GM21528 (cell line): ENCODE results near the gene MAN2A2.

Source experiments
- ATAC-seq: cut with Tn5 transposase; IDR thresholded peaks from one replicate; pipeline ENCODE4 v1.9.1; 2021; ENCODE audit warnings: mild to moderate bottlenecking, moderate library complexity; ENCODE audit not compliant: unreplicated experiment, low FRiP score

Gene MAN2A2

GRCh38 chr15:90902840-90903732, at the start of gene MAN2A2:
TSS of gene MAN2A2 (plus strand) at chr15:90903302. CDS start at chr15:90904208, 906 bp downstream.
- peak; percentile 56 for ATAC-seq

GRCh38 chr15:90855139-90855538, 48.0 kb upstream of the MAN2A2 start:
- ATAC-seq: no peak

DNA sequence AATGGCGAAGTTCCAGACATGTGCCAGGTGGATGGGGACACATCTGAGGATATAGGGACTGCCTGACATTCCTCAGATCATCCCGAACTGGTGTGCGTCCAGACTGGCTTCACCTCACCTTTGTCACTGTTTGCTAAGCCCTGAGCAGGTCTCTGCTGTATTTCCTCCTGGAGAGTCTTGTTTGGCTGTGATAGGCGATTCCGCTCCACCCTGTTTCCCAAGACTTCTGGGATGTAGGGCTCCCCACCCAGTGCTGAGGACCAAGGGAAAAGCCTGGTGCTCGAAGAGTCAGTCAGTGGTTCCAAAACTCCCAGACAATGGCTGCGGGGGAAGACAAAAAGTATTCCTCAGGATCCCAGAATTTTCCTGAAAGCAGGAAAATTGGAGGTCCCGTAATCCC, 45.8 kb upstream of the MAN2A2 start:
- no peak for ATAC-seq

- ATAC-seq: no peak
These were observed 45.1 kb upstream of the MAN2A2 start for GRCh38 chr15:90857883-90858443.

DNA sequence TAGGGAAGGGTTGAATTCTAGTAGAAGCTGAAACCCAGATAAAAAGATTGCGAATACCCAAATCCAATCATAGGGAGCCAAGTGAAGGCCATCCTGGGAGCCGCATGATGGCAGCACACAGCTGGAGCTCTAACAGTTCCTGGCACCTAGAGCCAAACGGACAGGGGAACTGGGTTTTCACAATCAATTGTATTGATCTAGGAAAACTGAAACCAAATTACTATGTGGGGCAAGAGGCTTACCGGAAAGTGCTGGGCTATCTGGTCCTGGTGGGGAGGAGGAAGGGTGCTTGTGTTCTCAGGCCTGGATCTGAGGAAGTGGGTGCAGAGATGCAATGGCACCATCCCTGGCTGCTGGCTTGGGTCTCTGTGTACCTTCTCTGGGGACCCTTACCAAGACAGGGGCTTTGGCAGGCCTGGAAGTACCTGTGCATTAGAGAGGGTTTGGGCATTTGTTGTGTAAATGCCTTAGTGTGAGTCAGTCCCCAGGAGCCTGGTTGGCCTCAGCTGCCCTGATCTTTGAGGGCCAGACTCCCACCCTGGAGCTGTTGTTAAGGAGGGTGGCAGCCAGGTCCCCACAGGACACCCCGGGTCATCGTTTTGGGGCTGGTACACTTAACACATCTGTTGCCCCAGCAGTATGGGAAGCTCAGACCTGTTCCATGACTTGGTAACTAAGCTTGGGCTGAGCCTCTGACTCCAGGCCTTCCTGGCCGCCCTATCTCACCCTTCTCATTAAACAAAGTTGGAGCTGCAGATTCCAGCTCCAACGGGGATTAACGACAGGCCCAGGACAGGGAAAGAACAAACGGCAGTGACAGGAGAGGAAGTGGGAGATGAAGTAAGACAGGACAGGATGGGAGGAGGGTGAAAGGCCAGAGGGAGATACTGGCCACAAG, 43.6 kb upstream of the MAN2A2 start:
- ATAC-seq: no peak

DNA sequence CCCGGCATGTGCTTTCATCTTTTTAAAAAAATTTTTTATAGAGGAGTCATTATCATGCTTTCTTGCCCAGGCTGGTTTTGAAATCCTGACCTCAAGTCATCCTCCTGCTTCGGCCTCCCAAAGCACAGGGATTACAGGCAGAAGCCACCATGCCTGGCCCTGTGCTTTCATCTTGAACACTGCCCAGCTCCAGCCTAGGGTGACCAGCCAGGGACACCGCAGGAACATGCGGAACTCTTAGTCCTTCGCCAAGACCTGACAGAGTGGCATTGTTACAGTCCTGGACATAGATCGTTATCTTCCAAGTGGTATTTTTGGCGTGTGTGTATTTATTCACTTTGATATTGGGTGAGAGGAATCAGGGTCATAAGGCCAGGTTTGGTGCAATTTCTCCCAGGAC, 42.7 kb upstream of the MAN2A2 start:
- ATAC-seq: no peak

- no peak for ATAC-seq
These were observed 42.0 kb upstream of the MAN2A2 start for GRCh38 chr15:90860942-90861675.

DNA sequence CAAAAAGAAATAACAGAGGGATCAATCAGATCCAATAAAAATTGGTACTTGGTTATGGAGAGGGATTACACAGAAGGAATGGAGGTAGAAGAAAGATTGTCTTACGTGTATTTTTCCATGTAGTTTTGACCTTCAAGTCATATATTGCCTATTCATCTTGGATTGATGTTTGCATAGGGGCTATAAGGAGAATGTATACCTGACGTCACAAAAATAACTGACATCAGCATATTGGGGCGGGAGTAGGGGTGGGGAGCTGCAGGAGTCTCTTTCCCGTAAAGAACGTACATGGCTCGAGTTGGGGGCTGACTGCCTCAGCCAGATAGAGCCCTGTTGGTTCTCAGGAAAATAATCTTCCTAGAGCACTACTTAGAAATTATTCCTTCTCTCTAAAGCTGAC, 40.6 kb upstream of the MAN2A2 start:
- no peak for ATAC-seq

- ATAC-seq: no peak
These were observed 39.9 kb upstream of the MAN2A2 start for GRCh38 chr15:90862964-90863778.

GRCh38 chr15:90863987-90864386, 39.1 kb upstream of the MAN2A2 start:
- ATAC-seq: no peak

GRCh38 chr15:90864507-90864906, 38.6 kb upstream of the MAN2A2 start:
- no peak for ATAC-seq

DNA sequence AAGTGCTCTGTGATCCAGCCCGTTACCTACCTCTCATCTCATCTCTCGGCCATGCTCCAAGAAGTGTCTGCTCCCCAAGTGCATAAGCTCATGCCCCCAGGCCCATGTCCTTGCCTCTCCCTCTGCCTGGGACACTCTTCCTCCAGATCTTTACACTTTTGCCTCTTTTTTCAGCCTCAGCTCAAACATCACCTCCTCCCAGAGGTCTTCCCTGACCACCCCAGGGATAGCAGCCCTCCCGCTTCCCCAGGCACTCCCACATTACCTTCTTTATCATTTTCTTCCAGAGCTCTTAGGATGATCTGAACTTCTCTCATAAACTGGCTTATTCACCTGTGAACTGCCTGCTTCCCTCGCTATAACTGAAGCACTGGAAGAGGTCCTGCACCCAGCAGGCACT, 37.4 kb upstream of the MAN2A2 start:
- ATAC-seq: no peak

GRCh38 chr15:90866161-90866715, 36.9 kb upstream of the MAN2A2 start:
- no peak for ATAC-seq

DNA sequence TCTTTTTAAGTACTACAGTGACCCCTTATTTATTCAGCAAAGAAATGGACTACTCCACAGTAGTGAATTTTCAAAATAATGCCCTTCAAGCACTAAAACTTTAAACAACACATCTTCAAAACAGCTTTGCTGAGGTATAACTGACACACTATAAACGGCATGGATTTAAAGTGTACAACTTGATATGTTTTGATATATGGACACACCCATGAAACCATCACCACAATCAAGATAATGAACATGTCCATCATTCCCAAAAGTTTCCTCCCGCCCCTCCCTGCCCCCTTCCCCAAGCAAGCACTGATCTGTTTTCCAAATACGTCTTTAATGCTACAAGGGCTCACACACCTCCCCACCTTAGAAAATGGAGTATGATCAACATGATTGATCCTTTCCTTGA, 36.3 kb upstream of the MAN2A2 start:
- no peak for ATAC-seq

DNA sequence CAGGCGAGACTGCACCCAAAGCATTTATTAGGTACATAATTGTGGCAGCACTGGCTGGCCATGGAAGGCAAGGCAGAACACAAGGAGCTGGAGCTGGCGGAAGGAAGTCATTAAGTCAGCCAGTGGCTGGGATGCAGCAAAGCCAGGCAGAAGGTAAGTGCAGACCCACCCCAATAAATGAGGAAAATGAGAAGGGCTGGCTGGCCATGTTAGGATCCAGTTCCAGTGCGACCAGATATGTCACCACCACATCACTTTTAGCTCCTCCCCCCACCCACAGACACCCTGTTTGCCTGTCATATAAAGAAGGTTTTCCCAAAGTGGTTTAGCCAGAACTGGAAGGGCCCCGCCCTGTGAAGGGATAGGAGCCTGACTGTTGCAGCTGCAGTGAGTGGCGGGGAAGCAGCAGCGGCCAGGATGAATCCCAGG, 34.8 kb upstream of the MAN2A2 start, which contains the start of gene FURIN:
FURIN (plus strand) TSS at position 328 of the 429 bp plus-strand sequence. CDS start 7,153 bp downstream, outside the sequence.
- no peak for ATAC-seq

DNA sequence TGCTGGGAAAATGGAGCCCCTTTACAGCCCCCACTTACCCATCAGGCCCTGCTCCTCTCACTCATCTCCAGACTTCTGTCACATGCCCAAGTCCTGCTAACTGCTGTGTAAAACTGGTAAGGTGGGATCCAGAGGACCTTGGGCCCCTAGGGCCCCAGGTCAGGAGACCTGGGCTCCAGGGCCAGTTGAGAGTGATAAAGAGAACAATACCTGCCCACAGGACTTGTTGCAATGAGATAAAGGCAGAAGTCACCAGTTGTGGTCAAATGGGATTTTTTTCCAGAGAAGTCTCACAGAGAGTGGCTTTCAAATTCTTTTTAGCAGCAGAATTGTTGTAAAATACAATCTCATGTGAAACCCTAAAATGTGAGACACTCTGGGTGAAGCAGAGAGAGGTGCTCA, 34.0 kb upstream of the MAN2A2 start:
- ATAC-seq: no peak

DNA sequence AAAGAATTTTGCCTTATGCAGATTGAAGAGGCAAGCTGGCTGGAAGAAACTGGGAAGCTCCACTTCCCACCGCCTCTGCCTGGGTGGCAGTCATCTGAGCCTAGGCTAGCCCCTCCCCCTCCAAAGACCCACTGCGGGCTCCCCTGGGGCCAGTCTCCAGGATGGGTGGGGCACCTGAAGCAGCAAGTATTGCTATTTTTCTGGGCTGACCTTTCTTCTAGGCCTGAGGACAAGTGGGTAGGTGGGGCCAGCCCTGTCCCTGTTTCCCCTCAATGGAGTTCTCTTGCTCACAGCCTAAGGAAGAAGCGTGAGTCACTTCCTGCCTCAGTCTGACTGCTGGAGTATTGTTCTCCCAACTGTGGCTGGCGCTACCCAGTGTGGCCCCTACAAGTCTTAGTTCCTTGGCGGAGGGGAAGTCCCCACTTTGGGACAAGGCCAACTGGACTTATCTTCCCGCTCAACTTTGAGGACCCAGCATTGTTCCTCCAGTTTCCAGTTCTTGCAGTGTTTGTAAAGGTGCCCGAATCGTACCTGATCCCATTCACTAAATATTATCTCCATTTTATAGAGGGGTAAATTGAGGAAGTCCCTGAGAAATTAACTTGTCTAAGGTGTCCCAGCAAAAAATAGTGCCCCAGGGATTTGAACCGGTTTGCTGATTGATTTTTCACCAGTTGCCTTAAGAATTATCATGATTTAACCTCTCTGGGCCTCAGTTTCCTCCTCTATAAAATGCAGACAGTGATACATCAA, 33.3 kb upstream of the MAN2A2 start:
- no peak for ATAC-seq

- ATAC-seq: no peak
These were observed 32.6 kb upstream of the MAN2A2 start for GRCh38 chr15:90870354-90871138.
